Keratinocyte (primary cell): ENCODE data around the gene CALML5. TPM values are rescaled to one million over a fixed set of nuclear protein-coding genes. Genes with fewer than 3 reads are reported as not detected.

Experiments used
- DNase-seq: peaks from one replicate; pipeline ENCODE4 v3.0.0-alpha.2; 2011; ENCODE audit warnings: low read depth, missing footprints, low spot score
- FAIRE-seq: peaks from 2 replicates; lab custom pipeline; 2011; peaks lifted over from hg19 to GRCh38; lab: Jason Lieb, UNC
- H2AFZ ChIP-seq: 2 replicates; pipeline ENCODE4 v1.6.0; 2012; ENCODE audit warnings: low read length, control low read depth, inconsistent platforms; ENCODE audit not compliant: control insufficient read depth
- H3K27ac ChIP-seq: 2 replicates; pipeline ENCODE4 v1.5.1; 2011; ENCODE audit warnings: low read length; ENCODE audit not compliant: control insufficient read depth, insufficient read depth
- H3K27me3 ChIP-seq: 3 replicates; pipeline ENCODE4 v1.6.0; 2011; ENCODE audit warnings: low read length; ENCODE audit not compliant: control insufficient read depth, insufficient read depth; ENCODE audit errors: extremely low read depth
- H3K36me3 ChIP-seq, 2 experiments: 2 replicates in 1 of 2; 3 replicates in 1 of 2; pipeline ENCODE4 v1.5.1; 2011; ENCODE audit warnings: low read length in 2 of 2, mild to moderate bottlenecking in 1 of 2; ENCODE audit not compliant: control insufficient read depth in 2 of 2, insufficient read depth in 2 of 2; ENCODE audit errors: extremely low read depth in 1 of 2
- H3K4me1 ChIP-seq: 3 replicates; pipeline ENCODE4 v1.5.1; 2011; ENCODE audit warnings: low read length; ENCODE audit not compliant: control insufficient read depth, insufficient read depth; ENCODE audit errors: extremely low read depth
- H3K4me2 ChIP-seq: 3 replicates; pipeline ENCODE4 v1.6.0; 2011; ENCODE audit warnings: low read depth, low read length; ENCODE audit not compliant: control insufficient read depth, insufficient read depth; ENCODE audit errors: extremely low read depth
- H3K4me3 ChIP-seq, 3 experiments: fragments of 200-600 bp in 1 of 3; sonication (generic) in 1 of 3; 2 replicates in 2 of 3; 3 replicates in 1 of 3; pipeline ENCODE4 v1.5.1; 2011 to 2016; ENCODE audit warnings: low read length in 3 of 3, mild to moderate bottlenecking in 3 of 3, control low read depth in 2 of 3, inconsistent platforms in 1 of 3, low read depth in 1 of 3, mixed read lengths in 1 of 3, mixed run types in 1 of 3, moderate library complexity in 1 of 3; ENCODE audit not compliant: control insufficient read depth in 2 of 3, insufficient read depth in 2 of 3; ENCODE audit errors: extremely low read depth in 1 of 3
- H3K79me2 ChIP-seq: 2 replicates; pipeline ENCODE4 v1.6.0; 2012; ENCODE audit warnings: low read length; ENCODE audit not compliant: control insufficient read depth, insufficient read depth
- H3K9ac ChIP-seq: 3 replicates; pipeline ENCODE4 v1.6.0; 2011; ENCODE audit warnings: low read length; ENCODE audit not compliant: control insufficient read depth, insufficient read depth; ENCODE audit errors: extremely low read depth
- H3K9me1 ChIP-seq: 3 replicates; pipeline ENCODE4 v1.6.0; 2011; ENCODE audit warnings: low read length; ENCODE audit not compliant: control insufficient read depth, insufficient read depth; ENCODE audit errors: extremely low read depth
- H3K9me3 ChIP-seq: 2 replicates; pipeline ENCODE4 v1.5.1; 2012; ENCODE audit warnings: low read depth, low read length; ENCODE audit not compliant: control insufficient read depth
- H4K20me1 ChIP-seq: 3 replicates; pipeline ENCODE4 v1.6.0; 2011; ENCODE audit warnings: low read length; ENCODE audit not compliant: control insufficient read depth, insufficient read depth; ENCODE audit errors: extremely low read depth
- EZH2 ChIP-seq: IDR thresholded peaks from one replicate; pipeline ENCODE4 v1.6.1; 2012; ENCODE audit warnings: inconsistent platforms, mild to moderate bottlenecking, low read length, moderate library complexity
- dilution Hi-C: fragments of 300-500 bp; cut with MboI; formaldehyde crosslinking; loops from one replicate; pipeline ENCODE4 v1.7.0; 2020; ENCODE audit warnings: low sequenced_read_pairs; ENCODE audit not compliant: extremely low pct_ligation_motif_present
- polyA plus RNA-seq, 5 experiments: library from polyadenylated mRNA; depleted of rRNA in 3 of 5; stranded (reverse) in 3 of 5; stranded (forward) in 1 of 5; unstranded in 1 of 5; fragments of >200 nt; gene quantifications; 1 replicate in 1 of 5; 2 replicates in 3 of 5; 3 replicates in 1 of 5; pipeline versions ENCODE4 v1.2.1 to v1.2.3, GENCODE V29; 2011 to 2012; ENCODE audit warnings: missing spikeins in 2 of 5, low read depth in 1 of 5, low replicate concordance in 1 of 5
- TF ChIP-seq, protein P1 (sequence below), 3 experiments: IDR thresholded peaks in 1 of 3; conservative IDR thresholded peaks in 1 of 3; optimal IDR thresholded peaks in 1 of 3; 2 replicates in 2 of 3; 3 replicates in 1 of 3; pipeline versions ENCODE3 to v1.5.1; 2011; ENCODE audit warnings: low read length in 3 of 3, mild to moderate bottlenecking in 3 of 3, moderate library complexity in 2 of 3, control low read depth in 1 of 3, inconsistent platforms in 1 of 3; ENCODE audit not compliant: insufficient read depth in 2 of 3; ENCODE audit errors: extremely low read depth in 1 of 3

Gene CALML5
- polyA plus RNA-seq, 1 donor (not counting 4 experiments of a cell fraction or from before 2014, with no cell fraction given): 5.7 TPM

DNA sequence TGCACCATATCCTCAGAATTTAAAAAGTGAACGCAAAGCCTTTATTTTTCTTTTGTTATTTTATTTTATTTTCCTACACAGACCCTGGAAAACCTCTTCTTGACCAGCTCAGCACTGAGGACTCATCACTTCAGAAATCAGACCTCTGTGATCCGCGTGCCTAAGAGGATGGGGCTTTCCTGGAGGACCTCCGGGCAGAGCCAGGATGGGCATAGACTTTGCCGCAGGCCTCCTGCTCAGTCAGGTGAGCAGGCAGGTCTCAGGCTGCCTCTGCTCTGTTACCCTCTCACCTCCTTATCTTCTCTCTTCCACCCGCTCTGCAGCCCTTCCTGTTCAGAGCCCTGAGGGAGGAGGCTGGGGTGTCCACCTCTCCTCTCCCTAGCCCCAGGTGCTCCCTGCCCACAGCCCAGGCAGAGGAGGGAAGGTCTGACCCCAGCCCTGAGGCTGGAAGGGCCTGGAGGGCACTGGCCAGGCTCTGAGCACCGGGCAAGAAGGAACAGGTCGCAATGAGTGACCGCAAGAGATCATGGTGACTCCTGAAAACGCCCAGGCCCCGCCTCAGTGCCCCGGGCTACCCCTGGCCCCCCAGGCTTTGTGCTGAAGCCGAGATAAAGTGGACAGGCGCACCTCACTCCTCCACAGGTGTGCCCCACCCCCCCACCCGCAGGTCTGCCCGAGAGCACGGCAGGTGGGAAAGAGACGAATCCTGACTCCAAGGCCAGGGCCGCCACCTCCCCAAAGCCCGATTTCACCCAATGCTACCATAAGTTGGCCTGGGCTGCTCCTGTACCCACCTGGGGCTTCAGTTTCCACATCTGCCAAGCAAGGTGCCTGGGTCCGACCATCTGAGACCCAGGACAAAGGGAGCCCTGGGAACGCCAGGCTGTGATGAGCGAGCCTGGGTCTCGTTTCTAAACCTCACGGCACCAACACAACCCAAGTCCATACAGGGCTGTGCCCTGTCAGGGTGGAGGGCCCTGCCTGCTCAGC, 2.8 kb downstream of the CALML5 start:
- dilution Hi-C loops: no loop called here
- H3K27ac ChIP-seq: no peak overlapping the region
- H3K79me2 ChIP-seq: no peaks in the 10 kb centered on the region
- H3K9ac ChIP-seq: no peak overlapping the region
- no peak overlapping the region for H2AFZ ChIP-seq
- FAIRE-seq (no peak), DNase-seq (no peak)
- no peaks in the 10 kb centered on the region for H3K9me1 ChIP-seq
- H3K9me3 ChIP-seq: peaks cover 2% of the 10 kb centered on the region
- no peak for TF ChIP-seq EZH2
- TF ChIP-seq, protein P1, sequence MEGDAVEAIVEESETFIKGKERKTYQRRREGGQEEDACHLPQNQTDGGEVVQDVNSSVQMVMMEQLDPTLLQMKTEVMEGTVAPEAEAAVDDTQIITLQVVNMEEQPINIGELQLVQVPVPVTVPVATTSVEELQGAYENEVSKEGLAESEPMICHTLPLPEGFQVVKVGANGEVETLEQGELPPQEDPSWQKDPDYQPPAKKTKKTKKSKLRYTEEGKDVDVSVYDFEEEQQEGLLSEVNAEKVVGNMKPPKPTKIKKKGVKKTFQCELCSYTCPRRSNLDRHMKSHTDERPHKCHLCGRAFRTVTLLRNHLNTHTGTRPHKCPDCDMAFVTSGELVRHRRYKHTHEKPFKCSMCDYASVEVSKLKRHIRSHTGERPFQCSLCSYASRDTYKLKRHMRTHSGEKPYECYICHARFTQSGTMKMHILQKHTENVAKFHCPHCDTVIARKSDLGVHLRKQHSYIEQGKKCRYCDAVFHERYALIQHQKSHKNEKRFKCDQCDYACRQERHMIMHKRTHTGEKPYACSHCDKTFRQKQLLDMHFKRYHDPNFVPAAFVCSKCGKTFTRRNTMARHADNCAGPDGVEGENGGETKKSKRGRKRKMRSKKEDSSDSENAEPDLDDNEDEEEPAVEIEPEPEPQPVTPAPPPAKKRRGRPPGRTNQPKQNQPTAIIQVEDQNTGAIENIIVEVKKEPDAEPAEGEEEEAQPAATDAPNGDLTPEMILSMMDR (optimal IDR thresholded peaks at IDR 0.05 in 1 of 3, IDR thresholded peaks at IDR 0.05 in 1 of 3, conservative IDR thresholded peaks at IDR 0.05 in 1 of 3; ENCODE audit: extremely low read depth in 1 of 3, insufficient read depth in 2 of 3, low read length in 3 of 3): no peak
- no peaks in the 10 kb centered on the region for H4K20me1 ChIP-seq
- H3K36me3 ChIP-seq: no peaks in the 10 kb centered on the region
- H3K4me2 ChIP-seq: no peak overlapping the region
- no peak overlapping the region for H3K4me3 ChIP-seq
- peaks cover 3% of the 10 kb centered on the region for H3K27me3 ChIP-seq
- peaks cover 7% of the 10 kb centered on the region for H3K4me1 ChIP-seq

DNA sequence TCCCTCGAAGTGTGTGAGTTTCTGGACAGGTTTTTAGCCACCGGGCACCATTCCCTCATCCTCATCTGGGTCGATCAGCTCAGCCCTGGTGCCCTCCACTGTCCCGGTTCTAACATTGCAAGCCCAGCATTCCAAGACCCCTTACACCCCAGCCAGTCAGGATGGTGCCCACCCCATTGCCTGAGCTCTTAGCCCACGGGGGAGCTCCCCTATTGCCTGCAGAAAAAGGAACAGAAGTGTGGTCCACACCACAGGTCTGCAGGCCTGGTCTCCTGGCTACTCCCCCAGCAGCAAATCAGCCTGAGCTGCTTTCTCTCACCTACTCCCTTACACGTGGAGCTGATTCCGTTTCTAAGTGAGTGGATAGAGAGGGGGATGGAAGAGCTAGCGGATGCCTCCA, 4.8 kb downstream of the CALML5 start:
- no peak for FAIRE-seq
- no peak overlapping the region for H3K9ac ChIP-seq
- H3K9me1 ChIP-seq: no peaks in the 10 kb centered on the region
- H3K4me2 ChIP-seq: no peak overlapping the region
- H3K9me3 ChIP-seq: peaks cover 2% of the 10 kb centered on the region
- H3K4me3 ChIP-seq: no peak overlapping the region
- DNase-seq: no peak
- no peaks in the 10 kb centered on the region for H3K79me2 ChIP-seq
- dilution Hi-C loops: no loop called here
- no peak overlapping the region for H2AFZ ChIP-seq
- no peak overlapping the region for H3K27ac ChIP-seq
- peaks cover under 1% of the 10 kb centered on the region for H3K27me3 ChIP-seq
- H4K20me1 ChIP-seq: no peaks in the 10 kb centered on the region
- H3K4me1 ChIP-seq: peaks cover 5% of the 10 kb centered on the region
- TF ChIP-seq, protein P1 (optimal IDR thresholded peaks at IDR 0.05 in 1 of 3, IDR thresholded peaks at IDR 0.05 in 1 of 3, conservative IDR thresholded peaks at IDR 0.05 in 1 of 3; ENCODE audit: extremely low read depth in 1 of 3, insufficient read depth in 2 of 3, low read length in 3 of 3): no peak
- TF ChIP-seq EZH2: no peak
- H3K36me3 ChIP-seq: no peaks in the 10 kb centered on the region
